KOPT-K1 (cell line): ENCODE data around the gene MLLT10.

ENCODE experiments used
- H3K27ac ChIP-seq: fragments of 200-600 bp; sonication (generic); 2 replicates; pipeline ENCODE4 v1.5.1; 2016; ENCODE audit warnings: antibody characterized with exemption, mild to moderate bottlenecking, low read depth, low read length; ENCODE audit not compliant: poor library complexity, severe bottlenecking
- H3K36me3 ChIP-seq: fragments of 200-600 bp; sonication (generic); 2 replicates; pipeline ENCODE4 v1.5.1; 2017; ENCODE audit warnings: antibody characterized with exemption, mild to moderate bottlenecking, low read length, moderate library complexity; ENCODE audit not compliant: insufficient read depth
- H3K9me3 ChIP-seq: fragments of 200-600 bp; sonication (generic); 2 replicates; pipeline ENCODE4 v1.5.1; 2017; ENCODE audit warnings: antibody characterized with exemption, low read length, mild to moderate bottlenecking; ENCODE audit not compliant: insufficient read depth, poor library complexity, severe bottlenecking

Gene MLLT10

DNA sequence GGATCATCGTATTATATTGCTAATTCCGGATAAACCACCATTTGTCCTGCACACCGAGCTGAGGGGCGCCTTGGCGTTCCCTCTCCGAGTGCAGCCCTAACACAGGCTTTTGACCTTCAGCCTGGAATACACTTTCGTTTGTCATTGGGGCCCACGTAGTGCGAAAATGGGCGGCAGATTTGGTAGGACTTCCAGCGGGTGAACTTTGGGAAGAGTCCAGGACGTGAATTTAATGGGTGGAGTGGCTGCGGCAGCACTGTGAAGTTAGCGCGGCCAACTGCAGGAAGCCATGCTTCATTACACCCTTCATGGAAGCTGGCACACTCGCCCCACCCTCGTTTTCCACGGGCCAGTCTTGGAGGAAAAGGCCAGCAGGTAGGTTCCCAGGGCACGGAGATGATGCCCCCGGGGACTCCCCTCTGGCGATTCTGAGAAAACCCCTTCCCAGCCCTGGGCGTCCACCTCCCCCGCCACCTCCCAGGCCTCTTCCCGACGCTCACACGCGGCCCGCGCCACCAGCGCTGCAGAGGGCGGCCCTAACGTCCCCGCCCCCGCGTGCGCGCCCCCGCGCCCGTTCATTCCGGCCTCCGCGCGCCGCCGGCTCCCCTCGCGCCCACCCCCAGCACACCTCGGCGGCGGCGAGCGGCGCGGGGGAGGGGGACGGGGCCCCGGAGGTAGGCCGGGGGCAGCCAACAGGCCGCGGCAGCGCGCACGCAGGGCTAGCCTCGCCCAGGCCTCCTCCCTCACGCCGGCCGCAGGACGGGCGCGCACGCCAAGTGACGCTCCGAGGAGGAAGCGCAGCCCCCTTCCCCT lies at the start of gene MLLT10:
Gene MLLT10, plus strand, starts transcription at position 766 of the 813 bp plus-strand sequence. CDS start 413 bp downstream, outside the sequence.
- Histone ChIP-seq H3K27ac (peak within 1 kb of the TSS; percentile 93), H3K9me3 (no peaks in the 10 kb centered on the region), H3K36me3 (peaks cover 24% of the 10 kb centered on the region)

DNA sequence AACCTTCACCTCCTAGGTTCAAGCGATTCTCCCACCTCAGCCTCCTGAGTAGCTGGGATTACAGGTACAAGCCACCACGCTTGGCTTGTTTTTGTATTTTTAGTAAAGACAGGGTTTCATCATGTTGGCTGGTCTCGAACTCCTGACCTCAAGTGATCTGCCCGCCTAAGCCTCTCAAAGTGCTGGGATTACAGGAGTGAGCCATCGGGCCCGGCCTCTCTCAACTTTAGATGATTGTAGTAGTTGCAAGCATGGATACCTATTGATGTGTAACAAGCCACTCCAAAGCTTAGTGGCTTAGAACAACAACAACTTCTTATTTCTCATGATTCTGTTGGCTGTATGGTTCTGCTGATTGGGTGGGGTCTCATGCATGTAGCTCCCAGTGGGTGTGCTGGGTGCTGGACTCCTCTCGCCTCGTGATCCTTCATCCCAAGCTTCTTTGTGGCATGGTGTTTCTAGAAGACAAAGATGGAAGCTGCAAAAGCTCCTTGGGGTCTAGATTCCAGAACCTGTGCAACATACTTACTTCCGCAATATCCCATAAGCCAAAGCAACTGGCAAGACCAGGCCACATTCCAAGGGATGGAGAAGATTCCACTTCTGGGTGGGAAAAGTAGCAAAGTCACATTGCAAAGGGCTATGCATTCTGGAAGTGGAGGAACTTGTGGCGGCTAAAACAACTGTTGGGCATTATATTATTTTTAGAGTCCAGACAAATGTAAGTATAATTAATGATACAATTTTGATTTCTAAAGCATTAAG lies 46.4 kb upstream of the MLLT10 start:
- Histone ChIP-seq H3K36me3 (no peaks in the 10 kb centered on the region), H3K27ac (no peak overlapping the region), H3K9me3 (no peaks in the 10 kb centered on the region)

DNA sequence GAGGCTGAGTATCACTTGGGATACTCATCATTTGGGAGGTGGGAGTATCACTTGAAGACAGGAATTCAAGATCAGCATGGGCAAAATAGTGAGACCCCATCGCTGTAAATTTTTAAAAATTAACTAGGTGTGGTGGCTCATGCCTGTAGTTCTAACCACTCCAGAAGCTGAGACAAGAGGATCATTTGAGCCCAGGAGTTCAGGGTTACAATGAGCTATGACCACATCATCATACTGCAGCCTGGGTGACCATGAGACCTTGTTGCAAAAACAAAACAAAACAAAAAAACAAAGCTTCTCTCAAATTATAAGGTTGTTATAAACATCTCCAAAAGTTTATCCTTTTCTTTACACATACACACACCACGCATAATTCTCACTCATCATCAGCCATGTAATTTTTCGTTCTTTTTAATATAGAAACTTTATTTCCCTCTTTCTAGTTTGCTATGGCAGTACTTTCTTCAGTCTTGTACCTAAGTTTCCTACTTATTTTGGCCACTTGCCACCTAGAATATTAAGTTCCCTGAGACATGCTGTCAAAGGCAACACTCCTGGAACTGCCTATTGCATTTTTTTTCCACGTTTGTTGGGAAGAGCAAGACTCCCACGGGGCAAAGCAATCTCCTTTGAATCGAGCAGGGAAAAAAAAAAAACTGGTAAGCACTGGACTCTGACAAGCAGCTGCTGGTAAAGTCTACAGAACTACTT lies 45.6 kb upstream of the MLLT10 start:
- no peak overlapping the region for H3K27ac ChIP-seq
- H3K9me3 ChIP-seq: no peaks in the 10 kb centered on the region
- H3K36me3 ChIP-seq: no peaks in the 10 kb centered on the region

DNA sequence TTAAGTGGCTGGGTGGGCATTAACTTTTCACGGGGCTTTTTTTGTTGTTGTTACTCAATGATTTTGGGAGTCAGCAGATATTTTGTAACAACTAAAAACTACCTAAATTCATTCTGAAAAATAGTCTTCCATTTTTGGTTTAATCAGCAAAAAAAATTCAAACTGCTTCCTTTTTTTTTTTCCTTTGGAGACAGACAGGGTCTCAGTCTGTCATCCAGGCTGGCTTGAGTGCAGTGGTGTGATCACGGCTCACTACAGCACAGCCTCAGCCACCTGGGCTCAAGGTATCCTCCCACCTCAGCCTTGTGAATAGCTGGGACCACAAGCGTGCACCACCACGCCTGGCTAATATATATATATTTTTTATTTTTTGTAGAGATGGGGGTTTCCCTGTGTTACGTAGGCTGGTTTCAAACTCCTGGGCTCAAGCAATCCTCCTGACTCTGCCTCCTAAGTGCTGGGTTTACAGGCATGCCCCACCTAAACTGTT lies 45.0 kb upstream of the MLLT10 start:
- Histone ChIP-seq H3K9me3 (no peaks in the 10 kb centered on the region), H3K27ac (no peak overlapping the region), H3K36me3 (no peaks in the 10 kb centered on the region)

DNA sequence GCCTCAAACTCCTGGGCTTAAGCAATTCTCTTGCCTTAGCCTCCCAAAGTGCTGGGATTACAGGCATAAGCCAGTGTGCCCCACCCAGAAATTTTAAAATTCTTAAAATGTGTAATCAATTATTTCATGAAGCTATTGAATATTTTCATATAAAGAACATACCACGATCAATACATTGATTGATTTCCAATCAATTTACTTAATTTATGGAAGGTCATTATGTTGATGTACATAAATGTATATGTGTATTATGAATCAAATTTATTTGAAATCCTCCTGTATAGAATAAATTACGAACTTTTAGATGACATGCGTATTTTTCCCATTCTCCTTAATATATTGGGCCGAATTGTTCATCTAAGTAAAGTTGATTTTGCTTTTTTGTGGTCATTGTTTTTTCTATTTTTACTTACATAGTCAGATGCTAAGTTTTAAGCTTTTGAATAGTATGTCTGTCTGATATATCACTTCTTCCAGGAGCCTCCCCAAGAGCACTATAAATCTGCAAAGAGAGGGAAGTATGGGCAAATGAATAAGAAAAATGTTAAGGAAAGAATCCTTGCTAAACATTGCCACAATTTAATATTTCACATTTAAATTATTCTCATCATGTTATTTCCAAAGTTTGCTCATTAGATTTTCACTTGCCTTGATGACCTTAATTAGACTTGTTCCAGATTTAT lies 43.9 kb upstream of the MLLT10 start:
- Histone ChIP-seq H3K27ac (no peak overlapping the region), H3K9me3 (no peaks in the 10 kb centered on the region), H3K36me3 (no peaks in the 10 kb centered on the region)

DNA sequence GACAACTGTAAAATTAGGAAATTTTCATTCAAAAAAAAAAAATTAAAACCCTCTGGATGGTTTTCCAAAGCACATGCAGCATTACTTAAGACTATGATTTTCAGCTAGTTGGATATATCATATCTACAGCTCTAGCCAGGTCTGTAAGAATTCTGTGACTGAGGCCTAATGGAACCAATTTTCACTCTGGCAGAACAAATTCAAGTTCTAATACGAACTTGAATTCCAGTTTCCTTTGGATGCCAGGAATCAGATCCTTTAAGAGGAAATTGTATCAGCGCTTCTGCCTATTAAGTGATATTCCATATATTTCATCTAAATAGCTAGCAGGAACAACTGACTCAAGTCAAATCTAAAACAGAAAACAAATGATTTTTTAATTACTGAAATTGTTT lies 43.3 kb upstream of the MLLT10 start:
- no peak overlapping the region for H3K27ac ChIP-seq
- no peaks in the 10 kb centered on the region for H3K36me3 ChIP-seq
- no peaks in the 10 kb centered on the region for H3K9me3 ChIP-seq

DNA sequence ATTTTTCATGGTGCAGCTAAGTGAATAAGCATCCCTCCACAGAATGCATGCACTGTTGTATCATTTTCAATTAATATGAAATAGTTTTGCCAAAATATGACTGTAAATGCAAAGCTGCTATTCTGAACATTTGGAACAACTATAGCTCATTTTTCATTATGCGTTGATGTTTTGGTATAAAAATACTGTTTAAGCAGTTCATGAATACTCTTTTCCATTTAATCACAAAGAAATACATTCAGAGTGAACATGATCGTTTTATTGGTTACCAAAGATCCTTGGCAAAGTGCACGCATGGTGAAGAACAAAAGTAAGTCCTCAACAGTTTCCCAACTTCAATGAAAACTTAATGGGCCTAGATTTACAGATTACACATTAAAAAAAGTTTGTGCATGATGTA lies 41.6 kb upstream of the MLLT10 start:
- no peaks in the 10 kb centered on the region for H3K9me3 ChIP-seq
- H3K36me3 ChIP-seq: no peaks in the 10 kb centered on the region
- H3K27ac ChIP-seq: no peak overlapping the region

DNA sequence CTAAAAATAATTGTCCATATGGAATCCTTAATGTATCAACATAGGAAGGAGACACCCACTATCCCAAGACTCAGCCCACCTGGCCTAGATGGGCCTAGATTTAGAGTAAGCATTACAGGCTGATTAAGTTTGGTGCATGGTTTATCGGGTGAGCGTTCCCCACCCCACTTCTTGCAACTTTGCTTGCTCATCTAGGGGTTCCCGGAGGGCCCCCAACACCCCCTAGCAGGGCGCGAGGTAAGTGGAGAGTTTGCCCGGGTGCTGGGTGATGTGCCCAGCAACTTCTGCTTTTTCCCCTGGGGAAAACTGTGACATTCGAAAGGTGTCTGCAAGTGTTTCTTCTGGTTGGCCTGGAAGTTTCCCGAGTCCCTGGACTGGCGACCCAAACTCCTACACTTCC lies 40.2 kb upstream of the MLLT10 start:
- no peaks in the 10 kb centered on the region for H3K36me3 ChIP-seq
- no peak overlapping the region for H3K27ac ChIP-seq
- H3K9me3 ChIP-seq: no peaks in the 10 kb centered on the region

DNA sequence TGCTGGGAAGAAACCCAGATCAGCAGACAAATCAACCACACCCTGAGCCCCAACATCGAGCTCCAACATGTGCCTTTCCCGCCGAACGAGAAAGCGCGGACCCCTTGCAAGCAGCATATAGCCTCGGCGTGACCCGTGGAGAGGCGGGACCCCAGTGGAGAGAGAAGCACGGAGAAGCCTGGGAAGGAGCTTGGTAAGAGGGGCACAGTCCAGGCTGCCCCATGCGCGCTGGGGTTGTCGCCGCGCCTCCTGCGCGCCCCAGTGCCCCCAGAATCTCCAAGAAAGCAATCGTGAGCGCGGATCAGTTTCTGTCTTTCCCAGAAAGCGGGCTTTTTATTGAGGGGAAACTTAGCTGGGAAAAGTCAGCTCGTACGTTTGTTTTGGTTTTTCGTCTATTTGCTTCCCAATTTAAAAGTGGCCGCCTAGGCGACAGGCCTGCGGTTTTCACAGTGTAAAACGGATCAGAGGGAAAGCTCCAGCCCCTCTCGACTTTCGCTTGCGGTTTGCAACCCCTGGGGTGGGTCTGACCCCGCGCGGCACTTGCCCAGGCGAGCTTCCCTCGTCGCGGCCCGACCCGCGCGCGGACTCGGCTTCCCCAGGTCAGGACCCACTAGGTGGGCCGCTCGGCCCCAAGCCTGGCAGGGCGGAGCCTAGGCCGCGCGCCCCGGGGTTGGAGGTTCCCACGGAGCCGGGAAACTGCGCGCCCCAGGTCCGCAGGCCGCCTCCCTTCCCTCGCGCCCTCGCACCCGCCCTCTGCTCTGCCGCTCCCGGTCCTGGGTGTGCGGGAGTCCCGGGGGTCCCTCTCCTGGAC lies 39.6 kb upstream of the MLLT10 start:
- no peak overlapping the region for H3K27ac ChIP-seq
- no peaks in the 10 kb centered on the region for H3K36me3 ChIP-seq
- no peaks in the 10 kb centered on the region for H3K9me3 ChIP-seq

DNA sequence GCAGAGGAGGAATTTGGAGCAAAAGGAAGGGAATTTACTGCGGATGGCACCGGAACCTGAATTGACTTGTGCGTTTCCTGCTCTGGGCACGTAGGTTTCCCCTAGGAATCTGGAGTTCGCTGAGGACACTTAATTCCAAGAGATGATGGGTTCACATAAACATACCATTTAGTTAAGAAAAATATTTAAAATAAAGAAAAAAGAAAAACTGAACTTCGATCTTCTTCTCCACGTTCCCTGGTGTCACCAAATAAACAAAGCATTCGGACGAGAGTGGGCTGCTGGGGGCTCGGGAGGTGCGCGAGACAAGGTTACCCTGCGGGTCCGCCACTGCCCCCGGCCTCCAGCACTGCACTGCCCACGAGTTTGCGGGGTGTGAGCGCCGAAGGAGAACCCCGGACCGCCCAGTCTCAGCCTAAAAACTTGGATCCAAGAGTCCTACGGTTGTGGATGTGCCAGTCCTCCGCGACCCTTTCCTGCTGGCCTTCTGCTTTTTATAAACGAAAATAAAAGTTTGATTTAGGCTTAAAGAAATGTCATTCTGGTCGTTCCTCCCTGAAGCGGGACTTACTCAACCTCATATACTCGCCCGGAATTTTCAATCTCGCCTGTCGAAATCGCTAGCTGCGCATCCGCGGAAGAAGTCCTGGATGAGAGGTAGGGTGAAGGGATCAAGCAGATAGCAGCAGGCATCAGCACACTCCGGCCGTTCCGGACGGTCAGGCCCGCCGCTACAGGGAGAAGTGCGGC lies 38.9 kb upstream of the MLLT10 start:
- no peaks in the 10 kb centered on the region for H3K36me3 ChIP-seq
- no peaks in the 10 kb centered on the region for H3K9me3 ChIP-seq
- H3K27ac ChIP-seq: peak overlapping the region; percentile 74

DNA sequence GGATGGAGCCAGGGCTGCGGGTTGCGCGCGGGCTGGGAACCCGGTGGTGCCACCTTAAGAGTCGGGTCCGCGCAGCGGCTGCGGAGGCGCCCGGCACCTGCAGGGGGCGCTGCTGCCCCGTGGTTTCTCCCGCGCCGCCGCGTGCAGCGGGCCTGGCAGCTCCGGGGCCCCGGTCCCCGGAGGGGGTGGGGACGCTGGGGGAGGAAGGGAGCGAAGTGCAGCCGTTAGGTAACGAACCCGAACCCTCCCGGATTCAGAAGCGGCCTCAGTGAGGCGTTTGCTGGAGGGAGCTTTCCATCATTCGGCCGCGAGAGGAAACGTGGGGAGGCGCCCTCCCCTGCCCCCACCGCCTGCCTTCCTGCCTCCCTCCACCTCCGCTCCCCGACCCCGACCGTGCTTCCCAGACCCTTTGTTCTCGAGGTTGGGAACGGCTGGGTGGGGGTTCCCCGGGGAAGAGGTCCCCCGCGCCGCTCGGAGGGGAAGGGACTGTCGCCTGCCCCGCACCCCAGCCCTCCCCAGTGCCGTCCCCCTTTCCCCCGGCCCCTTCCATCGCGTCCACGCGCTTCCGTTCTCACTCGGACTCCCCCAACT lies 38.2 kb upstream of the MLLT10 start:
- peak overlapping the region; percentile 74 for H3K27ac ChIP-seq
- no peaks in the 10 kb centered on the region for H3K9me3 ChIP-seq
- no peaks in the 10 kb centered on the region for H3K36me3 ChIP-seq

DNA sequence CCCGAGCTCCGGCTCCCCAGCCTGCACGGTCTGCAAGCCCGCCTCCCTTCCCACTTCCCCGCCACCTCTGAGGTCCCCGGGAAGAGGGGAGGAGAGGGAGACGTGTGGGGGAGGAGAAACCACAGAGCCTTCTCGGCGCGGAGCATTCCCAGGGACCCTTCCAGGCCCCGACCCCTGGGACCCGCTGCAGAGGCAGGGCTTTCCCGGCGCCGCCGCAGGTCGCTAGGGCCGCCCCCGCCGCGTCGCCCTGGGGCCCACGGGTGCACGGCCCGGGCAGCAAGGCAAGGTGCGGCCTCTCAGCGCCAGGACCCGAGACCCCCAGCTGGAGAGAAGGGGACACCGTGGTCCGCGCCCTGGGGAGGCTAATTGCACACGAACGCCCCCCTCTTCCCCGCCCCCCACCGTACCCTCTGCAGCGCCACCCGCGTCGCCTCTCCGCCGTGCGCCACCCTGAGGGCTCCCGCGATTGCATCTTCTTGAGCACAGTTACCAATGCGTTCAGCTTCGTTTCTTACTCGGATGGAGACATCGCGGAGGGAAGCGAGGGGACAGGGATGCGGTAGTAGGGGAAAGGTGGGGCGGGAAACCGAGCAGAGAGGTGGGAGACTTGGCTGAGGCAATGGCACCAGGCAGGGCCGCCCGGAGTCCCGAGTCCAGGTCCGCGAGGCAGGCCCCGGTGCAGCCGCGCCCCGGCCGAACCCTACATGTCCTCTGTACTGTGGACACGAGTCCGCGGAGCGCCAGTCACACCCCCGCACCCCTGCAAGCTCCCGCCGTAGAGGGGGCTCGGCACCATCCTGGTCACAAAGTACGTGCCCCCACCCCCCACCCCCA lies 37.5 kb upstream of the MLLT10 start:
- no peaks in the 10 kb centered on the region for H3K36me3 ChIP-seq
- H3K9me3 ChIP-seq: no peaks in the 10 kb centered on the region
- peak overlapping the region; percentile 74 for H3K27ac ChIP-seq
